HCT116 (cell line): Measurements from ENCODE around the gene NFIC. TPM values are rescaled to one million over a fixed set of nuclear protein-coding genes. Genes with fewer than 3 reads are reported as not detected.

ENCODE experiments used
- ATAC-seq: fragments of 200-7000 bp; cut with Tn5 transposase; 2 replicates; pipeline ENCODE4 v1.9.1; 2020; ENCODE audit warnings: mild to moderate bottlenecking, moderate library complexity
- BruUV-seq: library from RNA; stranded (reverse); fragments of 400-500 nt; replicated peaks from 2 replicates; lab custom pipeline; 2021; lab: Mats Ljungman, UMichigan
- CTCF ChIA-PET: fragments of 300-600 bp; sonication (Branson Sonifier 250); formaldehyde crosslinking; loops from one replicate; lab custom pipeline; 2021; ENCODE audit warnings: antibody characterized with exemption; lab: Charles Lee
- POLR2A ChIA-PET: fragments of 300-600, 350-600 bp; sonication (Branson Sonifier 250); formaldehyde crosslinking; loops from one replicate; lab custom pipeline; 2021; ENCODE audit warnings: antibody characterized with exemption; lab: Charles Lee
- RAD21 ChIA-PET, 2 experiments: fragments of 300-600 bp; sonication (Branson Sonifier 250); formaldehyde crosslinking; loops; one replicate each; lab custom pipeline; 2023; ENCODE audit warnings: low total read pairs in 2 of 2; ENCODE audit not compliant: uncharacterized antibody in 2 of 2, unreplicated experiment in 2 of 2, low non-redundant PET in 1 of 2; lab: Charles Lee
- DNase-seq: peaks from one replicate; pipeline ENCODE4 v3.0.0-alpha.2; 2010; ENCODE audit warnings: low read depth, low spot score
- H2AFZ ChIP-seq: fragments of 200-600 bp; shearing (Covaris generic), sonication (generic); 2 replicates; pipeline ENCODE4 v1.6.1; 2017; ENCODE audit warnings: low read depth, mixed run types, mixed read lengths, antibody characterized with exemption, low read length; ENCODE audit not compliant: poor library complexity, severe bottlenecking
- H3K27ac ChIP-seq: 2 replicates; pipeline ENCODE4 v1.5.1; 2012; ENCODE audit warnings: low read depth, low read length
- H3K27me3 ChIP-seq: fragments of 200-600 bp; sonication (generic); 2 replicates; pipeline ENCODE4 v1.6.1; 2016; ENCODE audit warnings: mixed run types, low read length, mixed read lengths; ENCODE audit not compliant: insufficient read depth
- H3K36me3 ChIP-seq, 2 experiments: fragments of 200-500 bp in 1 of 2; fragments of 200-600 bp in 1 of 2; sonication (Bioruptor generic) in 1 of 2; sonication (generic) in 1 of 2; 2 replicates each; pipeline versions ENCODE4 v1.5.1 to v1.6.1; 2014 to 2016; ENCODE audit warnings: low read length in 2 of 2, inconsistent platforms in 1 of 2, mixed read lengths in 1 of 2, mixed run types in 1 of 2; ENCODE audit not compliant: insufficient read depth in 2 of 2, control insufficient read depth in 1 of 2
- H3K4me1 ChIP-seq, 2 experiments: fragments of 200-600 bp in 1 of 2; sonication (generic) in 1 of 2; 2 replicates each; pipeline versions ENCODE4 v1.5.1 to v1.6.1; 2012 to 2017; ENCODE audit warnings: low read length in 2 of 2, inconsistent platforms in 1 of 2, mild to moderate bottlenecking in 1 of 2, mixed read lengths in 1 of 2, mixed run types in 1 of 2, moderate library complexity in 1 of 2; ENCODE audit not compliant: insufficient read depth in 2 of 2, control insufficient read depth in 1 of 2
- H3K4me2 ChIP-seq: fragments of 200-600 bp; sonication (generic); 2 replicates; pipeline ENCODE4 v1.6.1; 2017; ENCODE audit warnings: mixed run types, low read length, mixed read lengths
- H3K4me3 ChIP-seq, 2 experiments: fragments of 200-600 bp in 1 of 2; sonication (generic) in 1 of 2; replicated peaks in 1 of 2; 2 replicates each; pipeline ENCODE4 v1.5.1; 2011 to 2016; ENCODE audit warnings: low read length in 2 of 2, control low read depth in 1 of 2, low read depth in 1 of 2, mild to moderate bottlenecking in 1 of 2, mixed read lengths in 1 of 2, mixed run types in 1 of 2
- H3K79me2 ChIP-seq: fragments of 200-600 bp; sonication (generic); 2 replicates; pipeline ENCODE4 v1.6.1; 2017; ENCODE audit warnings: mild to moderate bottlenecking, mixed run types, low read length, moderate library complexity, mixed read lengths; ENCODE audit not compliant: insufficient read depth
- H3K9ac ChIP-seq: fragments of 200-600 bp; sonication (generic); 2 replicates; pipeline ENCODE4 v1.6.1; 2016; ENCODE audit warnings: low read length, mixed read lengths
- H3K9me2 ChIP-seq: fragments of 200-600 bp; sonication (generic), shearing (Covaris generic); 2 replicates; pipeline ENCODE4 v1.6.1; 2017; ENCODE audit warnings: mixed run types, mild to moderate bottlenecking, moderate library complexity; ENCODE audit not compliant: insufficient read depth
- H3K9me3 ChIP-seq, 2 experiments: fragments of 200-500 bp in 1 of 2; fragments of 200-600 bp in 1 of 2; sonication (Bioruptor generic) in 1 of 2; sonication (generic) in 1 of 2; 2 replicates each; pipeline ENCODE4 v1.6.1; 2014 to 2017; ENCODE audit warnings: low read length in 2 of 2, mixed read lengths in 2 of 2, inconsistent platforms in 1 of 2, low read depth in 1 of 2, mild to moderate bottlenecking in 1 of 2, mixed run types in 1 of 2, moderate library complexity in 1 of 2; ENCODE audit not compliant: control insufficient read depth in 1 of 2, insufficient read depth in 1 of 2
- H4K20me1 ChIP-seq: fragments of 200-600 bp; sonication (generic), shearing (Covaris generic); 2 replicates; pipeline ENCODE4 v1.6.1; 2017; ENCODE audit warnings: mixed run types, mild to moderate bottlenecking, moderate library complexity; ENCODE audit not compliant: insufficient read depth
- CBX3 ChIP-seq: IDR thresholded peaks from 2 replicates; pipeline ENCODE4 v1.6.1; 2012; ENCODE audit warnings: low read depth
- CEBPB ChIP-seq: IDR thresholded peaks from 2 replicates; pipeline ENCODE4 v1.6.1; 2012; ENCODE audit warnings: low read depth
- EGR1 ChIP-seq: IDR thresholded peaks from 2 replicates; pipeline ENCODE4 v1.6.1; 2012; ENCODE audit warnings: low read depth
- ELF1 ChIP-seq: IDR thresholded peaks from 2 replicates; pipeline ENCODE4 v1.6.1; 2012; ENCODE audit warnings: low read depth, borderline replicate concordance
- EZH2 ChIP-seq: fragments of 200-600 bp; sonication (generic); IDR thresholded peaks from 2 replicates; pipeline ENCODE4 v1.6.1; 2017; ENCODE audit warnings: antibody characterized with exemption, mixed run types
- FOSL1 ChIP-seq: IDR thresholded peaks from 2 replicates; pipeline ENCODE4 v1.6.1; 2012; ENCODE audit warnings: low read depth
- MAX ChIP-seq: IDR thresholded peaks from 2 replicates; pipeline ENCODE4 v1.6.1; 2012
- POLR2AphosphoS5 ChIP-seq: IDR thresholded peaks from 2 replicates; pipeline ENCODE4 v1.6.1; 2011; ENCODE audit warnings: mild to moderate bottlenecking, low read depth, low read length, moderate library complexity
- RAD21 ChIP-seq: IDR thresholded peaks from 2 replicates; pipeline ENCODE4 v1.6.1; 2012; ENCODE audit warnings: low read depth, mild to moderate bottlenecking
- SIN3A ChIP-seq: IDR thresholded peaks from 2 replicates; pipeline ENCODE4 v1.6.1; 2012; ENCODE audit warnings: low read depth
- SP1 ChIP-seq: IDR thresholded peaks from 2 replicates; pipeline ENCODE4 v1.6.1; 2012; ENCODE audit warnings: low read depth
- SRF ChIP-seq: IDR thresholded peaks from 2 replicates; pipeline ENCODE4 v1.6.1; 2012; ENCODE audit warnings: low read depth
- TCF7L2 ChIP-seq: IDR thresholded peaks from 2 replicates; pipeline ENCODE4 v1.7.0; 2011; ENCODE audit warnings: borderline replicate concordance, inconsistent platforms; ENCODE audit not compliant: insufficient read depth, insufficient read length; ENCODE audit errors: extremely low read depth
- ZBTB33 ChIP-seq: IDR thresholded peaks from 2 replicates; pipeline ENCODE4 v1.6.1; 2011; ENCODE audit warnings: mild to moderate bottlenecking, low read length, moderate library complexity; ENCODE audit not compliant: insufficient replicate concordance; ENCODE audit errors: extremely low read depth
- ZFX ChIP-seq: fragments of 450-650 bp; IDR thresholded peaks from 2 replicates; pipeline ENCODE4 v1.6.1; 2017
- ZNF274 ChIP-seq: fragments of 200-500 bp; sonication (Bioruptor generic); IDR thresholded peaks from 2 replicates; pipeline ENCODE4 v1.6.1; 2014; ENCODE audit warnings: mild to moderate bottlenecking, low read depth, low read length, inconsistent platforms
- intact Hi-C: fragments of 100-400 bp; cut with micrococcal nuclease; formaldehyde crosslinking; loops from 2 replicates; pipeline ENCODE4 v1.10.0; 2022
- total RNA-seq: library from RNA; stranded (reverse); gene quantifications from one replicate; pipeline ENCODE4 v1.2.1, GENCODE V29; 2021; ENCODE audit not compliant: unreplicated experiment
- TF ChIP-seq, protein P1 (sequence below): IDR thresholded peaks from 2 replicates; pipeline ENCODE4 v1.6.1; 2012
- TF ChIP-seq, protein P2 (sequence below): IDR thresholded peaks from 2 replicates; pipeline ENCODE4 v1.6.1; 2012; ENCODE audit warnings: low read depth

NFIC gene
- total RNA-seq, 1 experiment from 2014 or later, result 116 TPM

DNA sequence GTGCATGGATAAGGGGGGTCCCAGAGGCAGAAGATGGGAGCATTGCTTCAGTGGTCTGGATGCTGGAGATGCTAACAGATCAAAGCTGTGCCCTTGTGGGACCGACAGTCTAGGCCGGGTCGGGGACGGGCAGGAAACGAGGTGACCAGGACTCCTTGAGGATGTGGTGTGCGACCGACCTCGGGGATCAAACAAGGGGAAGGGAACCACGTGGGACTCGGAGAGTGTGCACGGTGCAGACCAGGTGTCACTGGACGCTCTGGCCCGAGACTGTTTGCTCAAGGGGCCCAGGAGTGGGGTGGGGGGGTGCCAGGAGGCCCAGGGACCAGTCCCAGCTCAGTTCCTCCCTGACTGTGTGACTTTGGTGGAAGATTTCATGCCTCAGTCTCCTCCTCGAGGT, 6.0 kb downstream of the NFIC start:
- Histone ChIP-seq H3K36me3 (no peaks in the 10 kb centered on the region; a peak in 1 of 4 replicates), H3K9ac (no peak overlapping the region), H3K9me3 (no peaks in the 10 kb centered on the region), H2AFZ (no peak overlapping the region), H3K4me1 (peaks cover 12 to 50% of the 10 kb centered on the region in 2 experiments), H4K20me1 (no peaks in the 10 kb centered on the region; the same call in 1 of the 2 replicates), H3K4me2 (no peak overlapping the region), H3K27me3 (no peaks in the 10 kb centered on the region), H3K79me2 (peaks cover 99% of the 10 kb centered on the region), H3K9me2 (no peaks in the 10 kb centered on the region), H3K4me3 (no peak overlapping the region), H3K27ac (no peak overlapping the region)
- TF ChIP-seq EGR1 (no peak), MAX (no peak), SRF (no peak), ZNF274 (no peak), ZFX (no peak), ELF1 (no peak), EZH2 (no peak), POLR2AphosphoS5 (no peak), FOSL1 (no peak), RAD21 (no peak), SP1 (no peak), TCF7L2 (no peak), ZBTB33 (no peak), CEBPB (no peak), CBX3 (no peak), SIN3A (no peak)
- TF ChIP-seq, protein P1, sequence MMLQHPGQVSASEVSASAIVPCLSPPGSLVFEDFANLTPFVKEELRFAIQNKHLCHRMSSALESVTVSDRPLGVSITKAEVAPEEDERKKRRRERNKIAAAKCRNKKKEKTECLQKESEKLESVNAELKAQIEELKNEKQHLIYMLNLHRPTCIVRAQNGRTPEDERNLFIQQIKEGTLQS, result no peak
- TF ChIP-seq, protein P2, sequence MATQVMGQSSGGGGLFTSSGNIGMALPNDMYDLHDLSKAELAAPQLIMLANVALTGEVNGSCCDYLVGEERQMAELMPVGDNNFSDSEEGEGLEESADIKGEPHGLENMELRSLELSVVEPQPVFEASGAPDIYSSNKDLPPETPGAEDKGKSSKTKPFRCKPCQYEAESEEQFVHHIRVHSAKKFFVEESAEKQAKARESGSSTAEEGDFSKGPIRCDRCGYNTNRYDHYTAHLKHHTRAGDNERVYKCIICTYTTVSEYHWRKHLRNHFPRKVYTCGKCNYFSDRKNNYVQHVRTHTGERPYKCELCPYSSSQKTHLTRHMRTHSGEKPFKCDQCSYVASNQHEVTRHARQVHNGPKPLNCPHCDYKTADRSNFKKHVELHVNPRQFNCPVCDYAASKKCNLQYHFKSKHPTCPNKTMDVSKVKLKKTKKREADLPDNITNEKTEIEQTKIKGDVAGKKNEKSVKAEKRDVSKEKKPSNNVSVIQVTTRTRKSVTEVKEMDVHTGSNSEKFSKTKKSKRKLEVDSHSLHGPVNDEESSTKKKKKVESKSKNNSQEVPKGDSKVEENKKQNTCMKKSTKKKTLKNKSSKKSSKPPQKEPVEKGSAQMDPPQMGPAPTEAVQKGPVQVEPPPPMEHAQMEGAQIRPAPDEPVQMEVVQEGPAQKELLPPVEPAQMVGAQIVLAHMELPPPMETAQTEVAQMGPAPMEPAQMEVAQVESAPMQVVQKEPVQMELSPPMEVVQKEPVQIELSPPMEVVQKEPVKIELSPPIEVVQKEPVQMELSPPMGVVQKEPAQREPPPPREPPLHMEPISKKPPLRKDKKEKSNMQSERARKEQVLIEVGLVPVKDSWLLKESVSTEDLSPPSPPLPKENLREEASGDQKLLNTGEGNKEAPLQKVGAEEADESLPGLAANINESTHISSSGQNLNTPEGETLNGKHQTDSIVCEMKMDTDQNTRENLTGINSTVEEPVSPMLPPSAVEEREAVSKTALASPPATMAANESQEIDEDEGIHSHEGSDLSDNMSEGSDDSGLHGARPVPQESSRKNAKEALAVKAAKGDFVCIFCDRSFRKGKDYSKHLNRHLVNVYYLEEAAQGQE, result no peak
- intact Hi-C loops, result no loop called here
- no peak for DNase-seq
- RAD21 ChIA-PET, result no interaction called here
- CTCF ChIA-PET, result no interaction called here
- POLR2A ChIA-PET, result no interaction called here
- no peak for ATAC-seq
- no TSS peak for BruUV-seq
